ENCODE results near the gene EMILIN3.

EMILIN3 gene

DNA sequence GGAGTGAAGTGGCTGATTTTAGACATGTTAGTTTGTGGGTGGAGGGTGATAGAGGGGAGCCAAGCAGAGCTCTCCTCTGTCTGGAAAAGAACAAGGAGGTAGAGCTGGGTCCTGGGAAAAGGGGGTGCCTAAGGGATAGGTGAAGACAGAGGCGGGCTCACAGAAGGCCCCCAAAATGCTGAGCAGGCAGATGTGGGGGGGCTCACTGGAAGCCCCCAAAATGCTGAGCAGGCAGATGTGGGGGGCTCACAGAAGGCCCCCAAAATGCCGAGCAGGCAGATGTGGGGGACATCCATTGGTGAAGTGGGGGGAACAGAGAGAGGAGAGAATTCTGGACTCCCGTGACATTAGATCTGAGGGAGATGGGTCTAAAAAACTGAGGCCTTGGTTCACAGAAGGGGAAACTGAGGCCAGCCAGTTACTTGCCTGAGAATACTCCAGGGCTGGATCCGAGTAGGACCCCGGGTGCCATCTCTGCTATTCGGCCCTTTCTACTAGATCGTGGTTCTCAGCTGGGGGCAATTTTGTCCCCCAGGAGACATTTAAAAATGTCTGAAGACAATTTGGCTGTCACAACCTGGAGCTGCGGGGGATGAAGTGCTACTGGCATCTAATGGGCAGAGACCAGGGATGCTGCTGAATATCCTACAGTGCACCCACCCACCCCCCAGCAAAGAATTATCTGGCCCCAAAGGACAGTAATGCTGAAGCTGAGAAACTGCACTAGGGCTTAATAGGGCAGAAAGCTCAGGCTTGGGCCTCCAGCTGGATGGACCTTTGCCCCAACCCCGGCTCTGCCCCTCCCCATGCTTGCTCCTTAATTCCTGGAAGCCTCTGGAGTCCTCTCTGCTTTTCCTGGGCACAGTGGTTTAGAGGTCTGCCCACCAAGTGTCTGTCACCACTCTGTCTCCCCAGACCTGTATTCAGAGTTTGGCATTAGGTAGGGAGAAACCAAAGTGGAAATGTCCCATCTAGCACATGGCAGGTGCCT, 23.8 kb downstream of the EMILIN3 start:
- Histone ChIP-seq H3K4me3 (ENCODE audit: low read depth, low read length) (no peak overlapping the region), H3K4me1 (ENCODE audit: control insufficient read depth, insufficient read depth, low read length) (no peaks in the 10 kb centered on the region; the same call in 1 of the 2 replicates), H3K36me3 (ENCODE audit: control insufficient read depth in 2 of 2, insufficient read depth in 1 of 2, low read length in 2 of 2) (peaks cover 0 to 21% of the 10 kb centered on the region in 2 experiments; a peak in 1 of 3 replicates), H3K27ac (ENCODE audit: extremely low read depth, low read depth, low read length) (no peak overlapping the region), H3K9me3 (ENCODE audit: control insufficient read depth, insufficient read depth, low read depth, low read length) (no peaks in the 10 kb centered on the region)
- TF ChIP-seq, protein P1, sequence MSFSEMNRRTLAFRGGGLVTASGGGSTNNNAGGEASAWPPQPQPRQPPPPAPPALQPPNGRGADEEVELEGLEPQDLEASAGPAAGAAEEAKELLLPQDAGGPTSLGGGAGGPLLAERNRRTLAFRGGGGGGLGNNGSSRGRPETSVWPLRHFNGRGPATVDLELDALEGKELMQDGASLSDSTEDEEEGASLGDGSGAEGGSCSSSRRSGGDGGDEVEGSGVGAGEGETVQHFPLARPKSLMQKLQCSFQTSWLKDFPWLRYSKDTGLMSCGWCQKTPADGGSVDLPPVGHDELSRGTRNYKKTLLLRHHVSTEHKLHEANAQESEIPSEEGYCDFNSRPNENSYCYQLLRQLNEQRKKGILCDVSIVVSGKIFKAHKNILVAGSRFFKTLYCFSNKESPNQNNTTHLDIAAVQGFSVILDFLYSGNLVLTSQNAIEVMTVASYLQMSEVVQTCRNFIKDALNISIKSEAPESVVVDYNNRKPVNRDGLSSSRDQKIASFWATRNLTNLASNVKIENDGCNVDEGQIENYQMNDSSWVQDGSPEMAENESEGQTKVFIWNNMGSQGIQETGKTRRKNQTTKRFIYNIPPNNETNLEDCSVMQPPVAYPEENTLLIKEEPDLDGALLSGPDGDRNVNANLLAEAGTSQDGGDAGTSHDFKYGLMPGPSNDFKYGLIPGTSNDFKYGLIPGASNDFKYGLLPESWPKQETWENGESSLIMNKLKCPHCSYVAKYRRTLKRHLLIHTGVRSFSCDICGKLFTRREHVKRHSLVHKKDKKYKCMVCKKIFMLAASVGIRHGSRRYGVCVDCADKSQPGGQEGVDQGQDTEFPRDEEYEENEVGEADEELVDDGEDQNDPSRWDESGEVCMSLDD (tag by site-specific recombination; IDR thresholded peaks at IDR 0.05) = 0 out of 2 replicates have a peak, but pooled peaks have one; percentile 31
- TF ChIP-seq, protein P2, sequence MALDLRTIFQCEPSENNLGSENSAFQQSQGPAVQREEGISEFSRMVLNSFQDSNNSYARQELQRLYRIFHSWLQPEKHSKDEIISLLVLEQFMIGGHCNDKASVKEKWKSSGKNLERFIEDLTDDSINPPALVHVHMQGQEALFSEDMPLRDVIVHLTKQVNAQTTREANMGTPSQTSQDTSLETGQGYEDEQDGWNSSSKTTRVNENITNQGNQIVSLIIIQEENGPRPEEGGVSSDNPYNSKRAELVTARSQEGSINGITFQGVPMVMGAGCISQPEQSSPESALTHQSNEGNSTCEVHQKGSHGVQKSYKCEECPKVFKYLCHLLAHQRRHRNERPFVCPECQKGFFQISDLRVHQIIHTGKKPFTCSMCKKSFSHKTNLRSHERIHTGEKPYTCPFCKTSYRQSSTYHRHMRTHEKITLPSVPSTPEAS (tag by site-specific recombination; IDR thresholded peaks at IDR 0.05) = no peak
- TF ChIP-seq ZNF354C (tag by site-specific recombination; IDR thresholded peaks at IDR 0.05; ENCODE audit: borderline replicate concordance, low read depth) (no peak), GLIS1 (tag by site-specific recombination; IDR thresholded peaks at IDR 0.05) (0 out of 2 replicates have a peak, but pooled peaks have one; percentile 11), GLIS2 (tag by site-specific recombination; IDR thresholded peaks at IDR 0.05) (no peak)
- ChIA-PET CTCF (interaction anchor here (0.6 to 1.0 kb wide), 4 partner anchors 16 to 200 kb away, joined by 3 to 7 read pairs (median 5); no protein-coding TSS in a partner anchor), POLR2A (interaction anchor here (0.7 kb wide), 1 partner anchor 163 kb away, joined by 3 read pairs; no protein-coding TSS in a partner anchor)

DNA sequence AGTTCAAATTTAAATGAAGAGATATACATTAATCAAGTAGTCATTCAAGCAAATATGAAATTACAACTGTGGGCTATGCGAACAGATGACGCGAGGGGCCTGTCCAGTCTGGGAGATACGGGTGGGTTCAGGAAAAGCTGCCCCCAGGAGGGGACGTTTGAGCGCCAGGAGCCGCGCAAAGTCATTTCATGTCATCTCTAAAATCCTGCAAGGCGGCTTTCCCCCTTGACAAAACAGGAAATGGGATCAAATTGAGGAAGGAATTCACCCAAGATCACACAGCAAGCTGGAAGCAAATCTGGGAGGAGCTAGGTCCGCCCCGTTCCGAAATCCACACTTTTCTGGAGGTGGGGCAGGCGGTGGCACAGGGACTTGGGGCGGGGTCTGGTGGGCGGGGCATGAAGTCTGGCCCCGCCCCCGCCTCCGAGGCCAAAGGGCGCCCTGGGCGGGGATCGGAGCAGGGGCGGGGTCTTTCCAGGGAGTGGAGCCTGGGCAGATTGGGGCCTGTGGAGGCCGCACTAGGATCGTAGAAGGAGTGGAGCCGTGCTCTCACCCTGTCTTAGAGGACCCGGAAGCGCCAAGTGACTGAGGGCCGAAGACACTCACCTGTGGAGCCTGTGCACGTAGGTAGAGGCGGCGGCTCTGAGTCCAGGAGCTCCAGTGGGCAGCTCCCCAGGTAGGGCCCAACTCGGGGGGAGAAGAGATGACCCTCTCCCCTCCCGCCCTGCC, 26.1 kb downstream of the EMILIN3 start, which contains the start of gene LPIN3:
Gene LPIN3 (plus strand): TSS at position 495 of the 729 bp plus-strand sequence. CDS start 4,983 bp downstream, outside the sequence.
- peak within 1 kb of the TSS; percentile 58 for H3K27ac ChIP-seq (ENCODE audit: extremely low read depth, low read depth, low read length)
- H3K36me3 ChIP-seq (ENCODE audit: control insufficient read depth in 2 of 2, insufficient read depth in 1 of 2, low read length in 2 of 2) = peaks cover 0 to 2% of the 10 kb centered on the region in 2 experiments; a peak in 1 of 3 replicates
- H3K4me3 ChIP-seq (ENCODE audit: low read depth, low read length) = peak within 1 kb of the TSS; percentile 53
- no peaks in the 10 kb centered on the region for H3K9me3 ChIP-seq (ENCODE audit: control insufficient read depth, insufficient read depth, low read depth, low read length)
- POLR2A ChIA-PET = interaction anchor here (0.5 to 1.5 kb wide), 16 partner anchors 11 to 652 kb away, joined by 3 to 8 read pairs (median 4); partner anchors contain the start of genes MAFB and ZHX3
- no peaks in the 10 kb centered on the region; the same call in 1 of the 2 replicates for H3K4me1 ChIP-seq (ENCODE audit: control insufficient read depth, insufficient read depth, low read length)
- CTCF ChIA-PET = interaction anchor here (0.5 to 5.4 kb wide), 46 partner anchors 8 to 432 kb away, joined by 3 to 106 read pairs (median 4); partner anchors contain the start of gene PLCG1
- TF ChIP-seq ZNF174 (tag by site-specific recombination; IDR thresholded peaks at IDR 0.05) = 0 out of 2 replicates have a peak, but pooled peaks have one; percentile 53
- TF ChIP-seq ZNF654 (tag by site-specific recombination; IDR thresholded peaks at IDR 0.05; ENCODE audit: low read depth) = peak; percentile 52
- no peak for TF ChIP-seq OVOL3 (tag by site-specific recombination; IDR thresholded peaks at IDR 0.05)
- 0 out of 2 replicates have a peak, but pooled peaks have one; percentile 5 for TF ChIP-seq ZFHX2 (tag by site-specific recombination; conservative IDR thresholded peaks at IDR 0.05)
- no peak for TF ChIP-seq ZBTB7A (tag by site-specific recombination; IDR thresholded peaks at IDR 0.05; ENCODE audit: low read depth)
- TF ChIP-seq TCF7L2 (IDR thresholded peaks at IDR 0.05; ENCODE audit: borderline replicate concordance, low read depth, low read length) = no peak
- no peak for TF ChIP-seq PRDM1 (tag by site-specific recombination; IDR thresholded peaks at IDR 0.05)
- peak; percentile 45 for TF ChIP-seq EGR2 (tag by site-specific recombination; IDR thresholded peaks at IDR 0.05; ENCODE audit: low read depth)
- TF ChIP-seq, protein P3, sequence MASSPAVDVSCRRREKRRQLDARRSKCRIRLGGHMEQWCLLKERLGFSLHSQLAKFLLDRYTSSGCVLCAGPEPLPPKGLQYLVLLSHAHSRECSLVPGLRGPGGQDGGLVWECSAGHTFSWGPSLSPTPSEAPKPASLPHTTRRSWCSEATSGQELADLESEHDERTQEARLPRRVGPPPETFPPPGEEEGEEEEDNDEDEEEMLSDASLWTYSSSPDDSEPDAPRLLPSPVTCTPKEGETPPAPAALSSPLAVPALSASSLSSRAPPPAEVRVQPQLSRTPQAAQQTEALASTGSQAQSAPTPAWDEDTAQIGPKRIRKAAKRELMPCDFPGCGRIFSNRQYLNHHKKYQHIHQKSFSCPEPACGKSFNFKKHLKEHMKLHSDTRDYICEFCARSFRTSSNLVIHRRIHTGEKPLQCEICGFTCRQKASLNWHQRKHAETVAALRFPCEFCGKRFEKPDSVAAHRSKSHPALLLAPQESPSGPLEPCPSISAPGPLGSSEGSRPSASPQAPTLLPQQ (tag by site-specific recombination; IDR thresholded peaks at IDR 0.05) = no peak
- TF ChIP-seq, protein P4, sequence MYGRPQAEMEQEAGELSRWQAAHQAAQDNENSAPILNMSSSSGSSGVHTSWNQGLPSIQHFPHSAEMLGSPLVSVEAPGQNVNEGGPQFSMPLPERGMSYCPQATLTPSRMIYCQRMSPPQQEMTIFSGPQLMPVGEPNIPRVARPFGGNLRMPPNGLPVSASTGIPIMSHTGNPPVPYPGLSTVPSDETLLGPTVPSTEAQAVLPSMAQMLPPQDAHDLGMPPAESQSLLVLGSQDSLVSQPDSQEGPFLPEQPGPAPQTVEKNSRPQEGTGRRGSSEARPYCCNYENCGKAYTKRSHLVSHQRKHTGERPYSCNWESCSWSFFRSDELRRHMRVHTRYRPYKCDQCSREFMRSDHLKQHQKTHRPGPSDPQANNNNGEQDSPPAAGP (tag by site-specific recombination; IDR thresholded peaks at IDR 0.05) = 0 out of 2 replicates have a peak, but pooled peaks have one; percentile 18
- no peak for TF ChIP-seq ZEB2 (tag by site-specific recombination; IDR thresholded peaks at IDR 0.05)
- TF ChIP-seq SP7 (tag by site-specific recombination; IDR thresholded peaks at IDR 0.05) = peak; percentile 8; the same call in 1 of the 2 replicates
- no peak for TF ChIP-seq ZNF211 (tag by site-specific recombination; IDR thresholded peaks at IDR 0.05; ENCODE audit: low read depth)
- no peak for TF ChIP-seq ZNF341 (tag by site-specific recombination; IDR thresholded peaks at IDR 0.05; ENCODE audit: low read depth)
- TF ChIP-seq, protein P2 (tag by site-specific recombination; IDR thresholded peaks at IDR 0.05) = no peak
- peak; percentile 97 for TF ChIP-seq SCRT2 (tag by site-specific recombination; IDR thresholded peaks at IDR 0.05)
